Body of pancreas (tissue), 4 donors: ENCODE measurements around the gene DAW1.

ENCODE experiments used
- CTCF ChIP-seq, 7 experiments: fragments of 450-650 bp in 4 of 7; fragments of 200-600 bp in 3 of 7; sonication (generic) in 3 of 7; IDR thresholded peaks; one replicate each; pipeline ENCODE4 v1.5.1; 2016 to 2019; ENCODE audit warnings: antibody characterized with exemption in 7 of 7
- POLR2A ChIP-seq, 3 donors: fragments of 450-650 bp; IDR thresholded peaks; one replicate each; pipeline ENCODE4 v1.6.1; 2016; ENCODE audit warnings: antibody characterized with exemption in 3 of 3, mild to moderate bottlenecking in 2 of 3

- no peak for TF ChIP-seq CTCF (IDR thresholded peaks at IDR 0.05)
- TF ChIP-seq POLR2A (IDR thresholded peaks at IDR 0.05), result no peak
Observed at GRCh38 chr2:227880460-227880859, 9.0 kb downstream of the DAW1 start.
